HG02981 (cell line): Measurements from ENCODE around the gene TIMM10B.

Source experiments
- ATAC-seq: cut with Tn5 transposase; IDR thresholded peaks from one replicate; pipeline ENCODE4 v1.9.1; 2021; ENCODE audit warnings: mild to moderate bottlenecking, moderate library complexity; ENCODE audit not compliant: unreplicated experiment

Gene TIMM10B

GRCh38 chr11:6481012-6481923 is at the start of gene TIMM10B, which contains the start of gene ARFIP2:
TIMM10B (plus strand) TSS chr11:6481501; CDS start chr11:6481517, 16 bp downstream.
ARFIP2 (minus strand) TSS chr11:6481331; CDS start chr11:6480421, 910 bp downstream.
- peak; percentile 99 for ATAC-seq

GRCh38 chr11:6431861-6432260 is 49.4 kb upstream of the TIMM10B start:
- no peak for ATAC-seq

- ATAC-seq: no peak
Observed at GRCh38 chr11:6433998-6434660, 47.2 kb upstream of the TIMM10B start.

GRCh38 chr11:6437423-6437822 is 43.9 kb upstream of the TIMM10B start:
- no peak for ATAC-seq

GRCh38 chr11:6437993-6438392 is 43.3 kb upstream of the TIMM10B start:
- ATAC-seq: no peak

GRCh38 chr11:6438979-6439571 is 42.2 kb upstream of the TIMM10B start:
- ATAC-seq: no peak

GRCh38 chr11:6440906-6441358 is 40.4 kb upstream of the TIMM10B start, which contains the start of gene HPX:
HPX (minus strand) TSS chr11:6440987; CDS start chr11:6440963, 24 bp downstream.
- ATAC-seq: no peak

- ATAC-seq: no peak
Observed at GRCh38 chr11:6442441-6442840, 38.9 kb upstream of the TIMM10B start.

- peak; percentile 80 for ATAC-seq
Observed at GRCh38 chr11:6443269-6444003, 37.9 kb upstream of the TIMM10B start.

- ATAC-seq: no peak
Observed at GRCh38 chr11:6448574-6448973, 32.7 kb upstream of the TIMM10B start.

GRCh38 chr11:6452219-6452618 is 29.1 kb upstream of the TIMM10B start:
- ATAC-seq: no peak

- ATAC-seq: no peak
Observed at GRCh38 chr11:6453152-6453551, 28.1 kb upstream of the TIMM10B start.

GRCh38 chr11:6455070-6455469 is 26.2 kb upstream of the TIMM10B start:
- ATAC-seq: no peak

GRCh38 chr11:6456361-6457073 is 24.8 kb upstream of the TIMM10B start:
- ATAC-seq: no peak

- no peak for ATAC-seq
Observed at GRCh38 chr11:6457581-6458320, 23.6 kb upstream of the TIMM10B start.

- no peak for ATAC-seq
Observed at GRCh38 chr11:6458352-6459098, 22.8 kb upstream of the TIMM10B start.

- ATAC-seq: no peak
Observed at GRCh38 chr11:6459099-6459450, 22.2 kb upstream of the TIMM10B start.

GRCh38 chr11:6468712-6469495 is 12.4 kb upstream of the TIMM10B start:
- peak; percentile 59 for ATAC-seq
